ENCODE results near the gene CDKN2B-AS1.

CDKN2B-AS1 gene

DNA sequence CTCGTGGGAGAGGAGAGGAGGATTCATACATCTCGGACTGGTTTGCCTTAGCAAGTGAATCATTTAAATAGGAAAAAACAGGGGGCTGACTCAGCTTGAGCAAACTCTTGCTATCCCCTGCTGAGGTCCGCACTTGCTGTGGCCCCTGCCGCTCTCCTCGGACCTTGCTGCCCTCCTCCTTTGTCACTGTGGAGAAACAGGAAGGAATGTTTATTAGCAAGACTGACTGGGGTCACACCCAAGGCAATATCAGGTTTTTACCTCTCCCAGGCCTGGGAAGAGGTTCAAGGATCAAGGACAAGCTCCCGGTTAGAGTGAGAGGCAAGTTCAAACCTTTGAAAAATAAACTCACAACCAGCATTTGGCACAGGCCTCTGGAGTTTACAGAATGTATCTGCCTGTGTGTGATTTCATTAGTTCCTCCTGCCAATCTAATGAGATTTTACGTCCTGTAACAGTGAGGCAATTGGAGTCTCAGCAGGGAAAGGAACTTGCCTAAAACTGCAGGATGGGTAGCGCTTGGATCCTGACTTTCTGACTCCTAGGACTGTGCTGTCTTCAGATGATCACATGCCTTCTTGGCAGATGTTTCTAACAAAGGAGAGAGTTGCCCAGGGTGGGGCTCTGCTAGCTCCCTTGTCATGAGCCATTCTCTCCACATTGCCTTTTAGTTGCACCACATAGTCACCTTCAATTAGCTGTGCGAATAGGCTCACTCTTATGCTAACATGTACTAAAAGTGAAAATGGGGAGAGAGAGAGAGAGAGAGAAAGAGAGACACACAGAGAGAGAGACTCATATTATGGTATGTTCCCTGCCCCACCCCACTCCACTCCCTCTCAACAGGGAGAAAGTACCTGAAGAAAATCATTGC, 123.2 kb downstream of the CDKN2B-AS1 start:
- no peak for DNase-seq (ENCODE audit: low read depth in 2 of 2, low spot score in 1 of 2)

DNA sequence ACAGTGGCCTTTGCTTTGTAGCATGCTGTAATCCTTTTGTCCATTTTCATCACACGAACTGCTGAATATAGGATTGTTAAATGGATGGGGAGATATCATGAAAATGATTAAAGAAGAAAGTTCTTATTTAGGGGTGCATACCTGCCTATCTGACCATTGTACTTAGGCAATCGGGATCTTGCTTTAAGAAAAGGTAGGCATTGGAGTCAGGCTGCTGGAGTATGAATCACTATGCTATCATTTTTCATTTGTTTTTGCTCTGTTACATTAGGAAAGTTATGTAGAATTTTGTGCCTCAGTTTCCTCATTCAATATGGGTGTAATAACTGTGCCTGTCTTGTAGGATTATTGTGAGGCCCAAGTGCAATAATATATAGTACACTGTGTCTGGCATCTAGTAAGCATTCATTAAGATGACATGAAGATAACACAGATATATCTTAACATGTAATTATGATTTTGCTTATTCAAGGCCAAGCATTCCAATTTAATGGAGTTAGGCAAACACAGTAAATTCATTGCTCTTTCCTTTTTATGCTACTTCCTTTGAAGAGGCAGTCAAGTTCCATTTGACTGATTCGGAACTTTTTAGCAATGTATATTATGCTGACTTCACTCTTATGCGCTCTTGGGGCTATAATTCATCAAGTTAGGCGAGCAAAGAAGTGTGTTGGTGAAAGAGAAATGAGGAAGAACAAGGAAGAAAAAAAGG, 124.4 kb downstream of the CDKN2B-AS1 start:
- DNase-seq (ENCODE audit: low read depth in 2 of 2, low spot score in 1 of 2): no peak

DNA sequence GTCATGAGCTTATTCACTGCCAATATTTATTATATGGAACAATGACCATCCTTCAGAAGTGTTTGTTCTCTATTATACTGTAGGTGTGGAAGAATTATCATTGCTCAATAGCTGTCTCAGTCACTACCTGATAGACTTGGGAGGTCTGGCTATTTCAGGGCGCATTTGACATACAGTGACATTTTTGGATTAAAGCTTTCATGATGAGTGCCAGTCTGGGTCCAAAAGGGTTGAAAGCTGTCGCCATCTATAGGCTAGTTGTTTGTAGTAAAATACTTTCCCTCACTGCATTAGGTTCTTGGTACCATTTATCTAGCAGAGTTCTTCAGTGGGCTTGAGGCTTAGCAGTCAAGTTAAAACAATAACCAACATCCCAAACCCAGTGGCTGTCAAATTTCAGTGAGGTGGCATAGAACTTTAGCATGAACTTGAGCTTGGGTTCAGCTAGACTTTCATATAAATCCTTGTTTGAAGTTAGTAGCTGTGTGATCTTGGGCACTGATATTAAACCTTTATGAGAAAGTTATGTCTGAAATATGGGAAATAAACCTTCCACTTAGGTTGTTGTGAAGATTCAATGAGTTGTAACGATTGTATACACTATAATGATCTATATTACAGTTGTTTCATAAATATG, 125.0 kb downstream of the CDKN2B-AS1 start:
- no peak for DNase-seq (ENCODE audit: low read depth in 2 of 2, low spot score in 1 of 2)

DNA sequence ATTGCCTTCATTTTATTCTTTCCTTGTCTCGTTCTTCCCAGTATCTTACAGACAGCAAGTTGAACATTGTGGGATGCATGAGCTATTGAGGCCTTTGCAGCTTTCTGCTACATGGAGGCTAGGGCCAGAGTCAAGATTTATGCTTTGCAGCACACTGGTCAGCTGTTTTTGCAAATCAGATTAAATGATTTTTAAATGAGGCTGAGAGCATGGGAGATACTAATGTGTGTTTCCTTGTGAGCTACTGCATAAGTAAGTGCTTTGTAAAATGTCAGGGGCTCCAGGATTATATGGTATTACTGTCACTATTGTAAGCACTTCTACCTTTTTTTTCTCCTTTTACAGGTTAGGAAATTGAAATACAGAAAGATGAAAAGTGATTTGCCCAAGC, 125.6 kb downstream of the CDKN2B-AS1 start:
- no peak for DNase-seq (ENCODE audit: low read depth in 2 of 2, low spot score in 1 of 2)

DNA sequence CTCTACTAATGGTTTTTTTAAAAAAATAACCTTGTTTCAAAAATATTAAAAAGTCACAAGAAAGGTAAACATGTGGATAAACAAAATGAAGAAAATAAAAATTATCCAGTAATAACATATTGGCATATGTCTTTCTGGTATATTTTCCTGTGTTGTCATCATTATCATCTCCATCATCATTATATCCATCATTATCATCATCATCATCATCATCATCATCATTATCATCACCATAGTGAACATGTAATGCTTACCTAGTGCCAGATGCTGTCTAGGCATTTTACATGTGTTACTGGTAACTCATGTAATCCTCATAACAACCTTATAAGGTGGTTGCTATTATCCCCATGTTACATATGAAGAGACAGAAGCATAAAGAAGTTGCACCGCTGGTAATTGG, 126.0 kb downstream of the CDKN2B-AS1 start:
- no peak for DNase-seq (ENCODE audit: low read depth in 2 of 2, low spot score in 1 of 2)

GRCh38 chr9:22124263-22125011, 129.8 kb downstream of the CDKN2B-AS1 start:
- DNase-seq (ENCODE audit: low read depth in 2 of 2, low spot score in 1 of 2): no peak

DNA sequence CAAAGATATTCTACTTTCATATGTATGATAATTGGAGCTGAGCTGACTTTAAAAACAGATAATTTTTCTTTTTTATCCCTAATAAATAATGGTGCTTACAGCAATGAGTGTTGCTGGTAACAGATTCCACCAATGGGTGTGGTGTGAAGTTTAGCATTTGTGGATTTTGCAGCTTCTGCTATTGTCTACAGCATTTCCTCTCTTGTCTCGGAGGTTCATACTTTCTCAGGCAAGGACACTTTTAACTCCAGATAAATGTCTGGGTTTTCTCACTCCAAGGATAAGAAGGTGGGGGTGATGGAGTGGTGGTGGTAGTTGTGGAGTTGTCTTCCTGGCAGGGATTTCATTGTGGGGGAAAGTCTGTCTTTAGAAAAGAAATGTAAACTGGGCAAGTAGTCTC, 134.5 kb downstream of the CDKN2B-AS1 start:
- no peak for DNase-seq (ENCODE audit: low read depth in 2 of 2, low spot score in 1 of 2)

- DNase-seq (ENCODE audit: low read depth in 2 of 2, low spot score in 1 of 2): no peak
Measured at GRCh38 chr9:22129633-22130032, 135.0 kb downstream of the CDKN2B-AS1 start.

DNA sequence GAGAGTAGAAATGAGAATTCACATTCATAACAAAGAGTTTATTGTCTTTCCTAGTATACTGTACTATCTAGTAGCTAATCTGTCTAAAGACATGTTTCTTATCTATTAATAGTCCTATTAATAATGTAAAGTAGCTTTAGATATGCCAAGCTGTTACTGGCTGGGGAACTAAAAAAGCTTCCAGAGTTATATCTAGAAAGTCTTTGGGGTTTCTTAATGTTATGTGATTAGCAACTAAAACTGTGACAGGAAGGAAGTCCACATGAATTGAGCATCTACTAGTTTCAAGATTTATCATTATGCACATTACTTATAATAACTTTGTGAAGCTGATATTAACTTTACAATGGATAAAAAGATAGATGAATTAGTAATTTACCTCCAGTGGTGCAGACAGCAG, 137.2 kb downstream of the CDKN2B-AS1 start:
- no peak for DNase-seq (ENCODE audit: low read depth in 2 of 2, low spot score in 1 of 2)

DNA sequence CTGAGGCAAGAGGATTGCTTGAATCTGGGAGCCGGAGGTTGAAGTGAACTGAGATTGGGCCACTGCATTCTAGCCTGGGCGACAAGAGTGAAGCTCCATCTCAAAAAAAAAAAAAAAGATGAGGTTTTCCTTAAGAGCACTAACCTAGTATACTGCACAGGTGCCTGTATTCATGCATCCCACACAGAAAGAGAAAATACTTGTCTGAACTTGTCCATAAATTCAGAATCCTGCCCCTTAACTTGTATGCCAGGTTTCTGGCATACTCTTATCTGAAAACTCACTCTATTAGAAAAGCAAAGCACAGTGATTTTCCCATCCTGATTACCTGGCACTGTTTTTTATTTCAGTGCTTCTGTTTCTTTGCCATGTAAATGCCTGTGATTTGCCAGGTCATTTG, 139.8 kb downstream of the CDKN2B-AS1 start:
- no peak for DNase-seq (ENCODE audit: low read depth in 2 of 2, low spot score in 1 of 2)

DNA sequence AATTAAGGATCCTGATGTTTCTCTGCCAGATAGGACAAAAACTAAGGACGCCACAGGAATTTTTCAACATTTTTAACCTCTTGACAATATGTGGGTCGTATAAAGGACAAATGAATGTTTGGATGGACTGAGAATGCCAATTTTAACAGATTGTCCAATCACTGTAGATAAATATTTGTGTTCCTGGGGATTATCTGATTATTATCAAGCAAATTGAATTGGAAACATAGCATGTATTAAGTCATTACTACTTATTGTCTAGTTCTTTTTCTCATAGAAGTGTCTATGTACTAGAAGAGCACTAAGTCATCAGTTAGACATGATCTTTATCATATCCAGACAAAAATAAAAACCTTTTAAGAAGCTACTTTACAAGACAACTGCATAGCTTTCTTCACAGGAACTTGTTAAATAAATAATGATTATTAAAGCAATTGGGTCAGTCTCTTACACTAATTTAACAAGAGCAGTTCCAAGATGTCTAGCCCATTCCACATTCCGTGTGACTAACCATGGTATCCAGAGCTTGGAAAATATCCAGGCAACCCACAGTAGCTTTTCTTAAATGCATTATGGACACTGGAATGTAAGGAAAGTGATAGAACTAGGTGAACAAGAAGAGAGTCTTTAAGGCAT, 142.0 kb downstream of the CDKN2B-AS1 start:
- DNase-seq (ENCODE audit: low read depth in 2 of 2, low spot score in 1 of 2): no peak

DNA sequence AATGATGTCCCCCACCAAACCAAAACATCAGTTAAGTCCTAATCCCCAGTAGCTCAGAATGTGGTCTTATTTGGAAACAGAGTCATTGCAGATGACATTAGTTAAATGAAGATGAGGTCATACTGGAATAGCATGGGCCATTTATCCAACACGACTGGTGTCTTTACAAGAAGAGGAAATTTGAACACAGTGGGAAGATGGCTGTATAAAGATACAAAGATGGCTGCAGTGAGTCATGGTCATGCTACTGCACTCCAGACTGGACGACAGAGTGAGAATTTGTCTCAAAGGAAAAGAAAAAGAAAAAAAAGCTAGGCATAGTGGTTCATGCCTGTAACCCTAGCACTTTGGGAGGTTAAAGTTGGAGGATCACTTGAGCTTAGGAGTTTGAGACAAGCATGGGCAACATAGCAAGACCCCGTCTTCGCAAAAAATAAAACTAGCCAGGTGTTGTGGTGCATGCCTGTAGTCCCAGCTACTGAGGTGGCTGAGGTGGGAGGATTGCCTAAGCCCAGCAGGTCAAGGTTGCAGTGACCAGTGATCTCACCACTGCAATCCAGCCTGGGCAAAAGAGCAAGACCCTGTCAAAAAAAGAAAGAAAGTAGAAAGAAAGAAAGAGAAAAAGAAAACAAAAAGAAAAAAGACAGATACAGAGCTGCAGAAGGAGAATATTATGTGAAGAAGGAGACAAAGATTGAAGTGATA, 144.5 kb downstream of the CDKN2B-AS1 start:
- DNase-seq (ENCODE audit: low read depth in 2 of 2, low spot score in 1 of 2): no peak

DNA sequence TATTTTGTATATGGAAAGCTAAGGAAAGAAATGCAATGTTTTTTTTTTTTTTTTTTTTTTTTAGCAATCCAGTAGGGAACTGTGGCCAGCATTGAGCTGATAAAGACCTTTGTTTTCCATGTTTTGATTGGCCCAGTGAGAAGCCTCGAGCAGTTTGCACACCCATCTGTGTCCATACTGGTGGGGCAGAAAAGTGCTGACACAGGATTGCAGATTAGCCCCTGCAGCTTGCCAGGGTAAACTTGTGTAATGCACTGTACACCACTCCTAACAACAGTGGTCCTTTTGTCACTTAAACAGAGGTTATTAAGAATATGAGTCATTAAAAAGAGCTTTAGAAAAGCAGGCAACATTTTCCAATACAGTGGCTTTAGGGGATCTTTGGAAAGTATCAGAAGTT, 147.3 kb downstream of the CDKN2B-AS1 start:
- DNase-seq (ENCODE audit: low read depth in 2 of 2, low spot score in 1 of 2): no peak

DNA sequence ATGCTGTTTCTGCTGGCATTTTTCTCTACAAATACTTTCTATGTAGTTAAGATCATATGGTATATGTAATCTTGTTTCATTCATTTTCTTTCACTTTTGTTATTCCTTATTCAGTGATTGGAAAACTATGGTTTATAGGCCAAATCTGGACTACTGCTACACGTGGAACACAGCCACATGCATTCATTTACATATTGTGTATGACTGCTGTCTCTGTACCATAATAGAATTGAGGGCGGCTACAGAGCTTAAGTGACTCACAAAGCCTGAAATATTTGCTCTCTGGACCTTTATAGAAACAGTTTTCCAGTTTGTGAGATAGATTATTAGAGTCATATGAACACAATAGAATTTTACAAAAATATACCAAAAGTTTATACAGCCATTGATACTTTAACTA, 148.1 kb downstream of the CDKN2B-AS1 start:
- no peak for DNase-seq (ENCODE audit: low read depth in 2 of 2, low spot score in 1 of 2)

DNA sequence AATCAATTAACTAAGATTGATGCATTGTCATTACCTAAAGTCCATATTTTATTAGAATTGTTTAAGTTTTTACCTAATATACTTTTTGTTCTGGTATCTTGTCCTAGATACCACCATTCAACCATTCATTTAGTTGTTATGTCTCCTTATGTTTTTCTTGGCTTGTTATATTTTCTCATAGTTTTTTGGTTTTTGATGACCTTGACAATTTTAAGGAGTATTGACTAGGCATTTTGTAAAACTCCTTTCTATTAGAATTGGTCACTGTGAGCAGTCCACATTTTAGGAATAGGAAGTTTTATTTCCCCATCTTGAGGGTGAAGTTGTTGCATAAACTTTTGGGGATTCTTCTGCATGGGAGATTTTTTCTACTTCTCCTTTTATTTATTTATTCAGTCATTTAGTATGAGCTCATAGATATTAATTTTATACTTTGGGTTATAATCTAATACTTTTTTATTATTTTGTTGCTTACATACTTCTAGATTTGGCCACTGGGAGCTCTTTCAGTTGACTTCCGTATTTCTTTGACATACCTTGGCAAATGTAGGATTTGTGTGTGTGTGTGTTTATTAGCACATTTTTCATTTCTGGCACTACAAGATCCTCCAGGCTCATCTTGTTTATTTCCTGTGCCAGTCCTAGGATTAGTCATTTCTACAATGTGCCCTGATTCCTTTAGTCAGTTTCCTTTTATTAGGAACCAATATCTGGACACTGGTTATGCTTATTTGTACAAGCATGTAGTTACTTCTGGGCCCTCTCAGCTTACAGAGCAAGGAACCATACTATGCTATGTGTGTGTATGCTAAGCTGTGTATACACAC, 149.4 kb downstream of the CDKN2B-AS1 start:
- no peak for DNase-seq (ENCODE audit: low read depth in 2 of 2, low spot score in 1 of 2)

- DNase-seq (ENCODE audit: low read depth in 2 of 2, low spot score in 1 of 2): no peak
Measured at GRCh38 chr9:22146604-22147003, 152.0 kb downstream of the CDKN2B-AS1 start.

DNA sequence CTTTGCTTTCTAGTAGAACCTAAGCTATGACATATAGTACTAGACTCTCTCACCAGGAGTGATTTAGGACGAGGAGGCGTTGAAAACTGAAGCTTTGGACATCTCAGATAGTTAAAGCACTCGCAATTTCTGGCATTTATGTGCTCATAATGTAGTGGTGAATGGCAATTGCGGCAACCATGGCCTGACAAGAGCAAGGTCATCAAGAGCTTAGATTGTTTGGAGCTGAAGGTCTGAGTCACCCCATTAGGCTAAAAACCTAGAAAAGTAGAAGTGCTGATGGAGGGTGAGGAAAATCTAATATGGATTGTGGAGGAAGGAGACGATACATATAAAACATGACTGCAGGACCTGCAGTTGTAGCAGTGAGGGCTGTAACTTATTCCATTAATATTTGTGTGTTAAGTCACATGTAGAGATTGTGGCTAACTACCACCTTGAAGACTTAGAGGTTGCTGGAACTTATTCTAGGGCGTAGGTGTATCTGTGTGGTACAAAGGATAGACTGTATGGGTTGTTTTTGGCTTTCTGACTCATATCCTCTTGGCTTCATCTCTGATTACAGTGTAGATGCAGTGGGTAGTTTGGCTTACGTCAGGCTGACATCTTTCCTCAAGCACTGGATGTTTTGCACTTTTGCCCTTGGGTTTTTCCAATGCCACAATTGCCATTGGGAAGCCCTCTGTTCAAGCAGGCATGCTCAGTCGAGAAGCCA, 153.4 kb downstream of the CDKN2B-AS1 start:
- DNase-seq (ENCODE audit: low read depth in 2 of 2, low spot score in 1 of 2): no peak

GRCh38 chr9:22148528-22148875, 153.9 kb downstream of the CDKN2B-AS1 start:
- no peak for DNase-seq (ENCODE audit: low read depth in 2 of 2, low spot score in 1 of 2)

All from stimulated activated CD8-positive, alpha-beta memory T cell treated with anti-CD3 and anti-CD28 coated beads, Interleukin-4, amount 100 ng/mL, for 1 hour (primary cell).